Measurements from ENCODE around the gene TDRD15. TPM values are rescaled to one million over a fixed set of nuclear protein-coding genes. Genes with fewer than 3 reads are reported as not detected.

Gene TDRD15
- total RNA-seq, result not detected
- not detected for polyA plus RNA-seq
- long read RNA-seq, donor 1, result 0 reads
- long read RNA-seq, donor 2, result 0 reads
- long read RNA-seq, donor 3, result 0 reads
- long read RNA-seq, donor 4, result 0 reads
- long read RNA-seq, donor 5, result 0 reads

DNA sequence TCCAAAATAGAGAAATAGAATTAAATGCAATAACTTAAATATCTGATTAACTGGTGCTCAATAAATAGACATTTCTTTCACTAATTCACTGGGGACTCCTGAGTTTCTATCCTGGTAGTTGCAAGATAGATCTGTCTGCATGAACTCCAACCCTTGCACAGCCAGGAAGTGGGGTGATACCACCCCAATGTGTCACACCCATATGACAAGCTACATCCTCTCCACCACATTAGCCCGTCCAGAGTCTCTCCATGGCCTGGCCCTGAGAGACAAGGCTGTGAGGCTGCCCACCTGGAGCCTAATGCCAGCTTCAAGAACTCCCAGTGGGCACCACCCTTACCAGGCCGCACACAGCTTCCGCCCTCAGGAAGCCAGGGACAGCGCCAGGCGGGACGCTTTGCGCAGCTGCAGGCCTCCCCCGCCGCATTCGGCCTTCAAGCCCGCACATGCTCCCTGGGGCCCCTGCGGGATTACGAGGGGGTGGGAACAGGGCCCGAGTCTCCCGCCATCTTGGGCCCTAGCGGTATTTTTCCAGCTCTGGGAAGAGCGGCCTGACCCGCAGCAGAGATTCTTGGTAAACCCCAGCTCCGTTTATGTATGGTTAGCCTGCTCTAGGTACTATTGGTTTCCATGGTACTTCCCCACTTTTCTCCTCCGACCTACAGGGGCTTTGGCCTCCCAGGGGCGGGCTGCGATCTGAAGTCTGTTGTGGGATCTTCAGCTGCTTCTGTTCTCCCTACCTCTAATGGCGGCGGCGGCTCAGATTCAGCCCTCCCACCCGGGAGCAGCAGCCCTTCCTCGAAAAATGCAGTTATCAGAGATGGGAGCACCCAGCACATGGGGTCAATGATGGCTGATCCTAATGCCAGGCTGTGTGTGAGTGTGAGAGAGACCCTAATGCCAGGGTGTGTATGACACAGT lies at the start of gene TDRD15:
Gene TDRD15, plus strand, starts transcription at position 496 of the 921 bp plus-strand sequence. CDS start 13,500 bp downstream, outside the sequence.
- WGBS, 2 donors, result 94 to 95% methylated on average over 27 of the region's 27 CpGs
- TF ChIP-seq, protein P1, sequence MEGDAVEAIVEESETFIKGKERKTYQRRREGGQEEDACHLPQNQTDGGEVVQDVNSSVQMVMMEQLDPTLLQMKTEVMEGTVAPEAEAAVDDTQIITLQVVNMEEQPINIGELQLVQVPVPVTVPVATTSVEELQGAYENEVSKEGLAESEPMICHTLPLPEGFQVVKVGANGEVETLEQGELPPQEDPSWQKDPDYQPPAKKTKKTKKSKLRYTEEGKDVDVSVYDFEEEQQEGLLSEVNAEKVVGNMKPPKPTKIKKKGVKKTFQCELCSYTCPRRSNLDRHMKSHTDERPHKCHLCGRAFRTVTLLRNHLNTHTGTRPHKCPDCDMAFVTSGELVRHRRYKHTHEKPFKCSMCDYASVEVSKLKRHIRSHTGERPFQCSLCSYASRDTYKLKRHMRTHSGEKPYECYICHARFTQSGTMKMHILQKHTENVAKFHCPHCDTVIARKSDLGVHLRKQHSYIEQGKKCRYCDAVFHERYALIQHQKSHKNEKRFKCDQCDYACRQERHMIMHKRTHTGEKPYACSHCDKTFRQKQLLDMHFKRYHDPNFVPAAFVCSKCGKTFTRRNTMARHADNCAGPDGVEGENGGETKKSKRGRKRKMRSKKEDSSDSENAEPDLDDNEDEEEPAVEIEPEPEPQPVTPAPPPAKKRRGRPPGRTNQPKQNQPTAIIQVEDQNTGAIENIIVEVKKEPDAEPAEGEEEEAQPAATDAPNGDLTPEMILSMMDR (IDR thresholded peaks at IDR 0.05; ENCODE audit: control extremely low read depth, extremely low read depth), result no peak
- no peak within 1 kb of the TSS for H3K27ac ChIP-seq (ENCODE audit: low read depth in 1 of 2, low read length in 1 of 2)
- DNase-seq, result no peak
- no peaks in the 10 kb centered on the region for H3K9me3 ChIP-seq (ENCODE audit: control insufficient read depth in 4 of 4, insufficient read depth in 3 of 4, low read length in 3 of 4)
- no peak within 1 kb of the TSS for H3K9ac ChIP-seq (ENCODE audit: insufficient read depth in 1 of 2, low read length in 2 of 2)
- H3K36me3 ChIP-seq (ENCODE audit: control insufficient read depth in 4 of 4, insufficient read depth in 4 of 4, low read length in 4 of 4), result no peaks in the 10 kb centered on the region
- H3K27me3 ChIP-seq (ENCODE audit: control insufficient read depth in 3 of 3, insufficient read depth in 3 of 3, low read length in 2 of 3), result peaks cover 0 to 6% (median 5%) of the 10 kb centered on the region in 3 donors
- H3K4me1 ChIP-seq (ENCODE audit: control insufficient read depth in 5 of 5, insufficient read depth in 5 of 5, low read length in 5 of 5), result no peaks in the 10 kb centered on the region
- no peak within 1 kb of the TSS for H3K4me3 ChIP-seq
- no peak for ATAC-seq (ENCODE audit: insufficient read depth, low FRiP score)

DNA sequence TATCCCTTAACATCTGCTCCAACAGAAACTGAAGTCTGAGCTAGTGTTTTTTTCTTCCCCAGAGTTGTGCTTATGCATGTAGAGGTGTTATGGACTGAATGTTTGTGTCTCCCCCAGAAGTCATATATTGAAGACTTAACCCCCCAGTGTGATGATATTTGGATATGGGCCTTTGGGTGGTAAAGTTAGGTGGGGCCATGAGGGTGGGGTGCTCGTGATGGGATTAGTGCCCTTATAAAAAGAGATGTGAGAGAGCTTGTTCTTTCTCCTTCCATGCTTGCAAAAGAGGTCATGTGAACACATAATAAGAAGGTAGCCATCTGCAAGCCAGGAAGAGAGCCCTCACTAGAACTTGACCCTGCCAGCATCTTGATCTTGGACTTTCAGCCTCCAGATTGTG lies 45.5 kb upstream of the TDRD15 start:
- no peak overlapping the region for H3K27ac ChIP-seq (ENCODE audit: low read depth in 1 of 2, low read length in 1 of 2)
- H3K4me3 ChIP-seq, result no peak overlapping the region
- H3K36me3 ChIP-seq (ENCODE audit: control insufficient read depth in 4 of 4, insufficient read depth in 4 of 4, low read length in 4 of 4), result no peaks in the 10 kb centered on the region
- no peak overlapping the region for H3K9ac ChIP-seq (ENCODE audit: insufficient read depth in 1 of 2, low read length in 2 of 2)
- no peaks in the 10 kb centered on the region for H3K4me1 ChIP-seq (ENCODE audit: control insufficient read depth in 5 of 5, insufficient read depth in 5 of 5, low read length in 5 of 5)
- TF ChIP-seq, protein P1 (IDR thresholded peaks at IDR 0.05; ENCODE audit: control extremely low read depth, extremely low read depth), result no peak
- no peak for ATAC-seq (ENCODE audit: insufficient read depth, low FRiP score)
- 77 to 91% methylated on average over 1 of the region's 1 CpG for WGBS, 2 donors
- H3K9me3 ChIP-seq (ENCODE audit: control insufficient read depth in 4 of 4, insufficient read depth in 3 of 4, low read length in 3 of 4), result peaks cover 0 to 5% (median 1%) of the 10 kb centered on the region in 4 donors
- H3K27me3 ChIP-seq (ENCODE audit: control insufficient read depth in 3 of 3, insufficient read depth in 3 of 3, low read length in 2 of 3), result no peaks in the 10 kb centered on the region
- no peak for DNase-seq

DNA sequence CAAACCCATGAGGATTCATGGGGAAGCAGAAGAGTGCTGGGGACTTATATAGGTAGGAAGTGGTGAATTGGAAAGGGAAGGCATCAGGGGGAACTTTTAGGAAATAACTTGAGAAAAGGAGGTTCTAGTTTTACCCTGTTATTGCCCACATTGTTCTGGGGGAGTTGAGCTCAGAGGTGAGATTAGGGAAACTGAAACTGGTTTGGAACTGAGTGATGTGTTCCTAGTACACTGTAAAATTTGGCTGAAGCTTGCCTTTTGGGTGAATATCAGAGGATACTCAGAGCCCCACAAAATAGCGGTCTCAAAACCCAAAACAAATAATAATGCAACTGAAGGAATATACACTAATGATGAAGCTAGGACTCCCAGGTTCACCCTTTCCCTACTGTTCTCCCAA lies 40.3 kb upstream of the TDRD15 start:
- no peaks in the 10 kb centered on the region for H3K4me1 ChIP-seq (ENCODE audit: control insufficient read depth in 5 of 5, insufficient read depth in 5 of 5, low read length in 5 of 5)
- no peaks in the 10 kb centered on the region for H3K27me3 ChIP-seq (ENCODE audit: control insufficient read depth in 3 of 3, insufficient read depth in 3 of 3, low read length in 2 of 3)
- no peak for ATAC-seq (ENCODE audit: insufficient read depth, low FRiP score)
- no peak overlapping the region for H3K27ac ChIP-seq (ENCODE audit: low read depth in 1 of 2, low read length in 1 of 2)
- no peak overlapping the region for H3K9ac ChIP-seq (ENCODE audit: insufficient read depth in 1 of 2, low read length in 2 of 2)
- H3K9me3 ChIP-seq (ENCODE audit: control insufficient read depth in 4 of 4, insufficient read depth in 3 of 4, low read length in 3 of 4), result peaks cover 0 to 3% (median under 1%) of the 10 kb centered on the region in 4 donors
- TF ChIP-seq, protein P1 (IDR thresholded peaks at IDR 0.05; ENCODE audit: control extremely low read depth, extremely low read depth), result no peak
- no peaks in the 10 kb centered on the region for H3K36me3 ChIP-seq (ENCODE audit: control insufficient read depth in 4 of 4, insufficient read depth in 4 of 4, low read length in 4 of 4)
- 93 to 96% methylated on average over 1 of the region's 1 CpG for WGBS, 2 donors
- no peak overlapping the region for H3K4me3 ChIP-seq
- no peak for DNase-seq
